Spinal cord (tissue), 10 donors: ENCODE measurements around the gene SMOC2. TPM values are rescaled to one million over a fixed set of nuclear protein-coding genes. Genes with fewer than 3 reads are reported as not detected.

Experiments used
- DNase-seq, 6 donors: peaks; one replicate each; pipeline versions ENCODE4 v3.0.0 to v3.0.0-alpha.2; 2013 to 2015; ENCODE audit warnings: low spot score in 6 of 6, low read depth in 4 of 6
- H3K27ac ChIP-seq: one replicate; pipeline ENCODE4 v1.5.1; 2013; ENCODE audit warnings: low read depth, low read length, control low read depth
- H3K27me3 ChIP-seq: one replicate; pipeline ENCODE4 v1.6.1; 2013; ENCODE audit warnings: low read length; ENCODE audit not compliant: control insufficient read depth, insufficient read depth
- H3K36me3 ChIP-seq: one replicate; pipeline ENCODE4 v1.6.1; 2013; ENCODE audit warnings: low read length; ENCODE audit not compliant: control insufficient read depth, insufficient read depth
- H3K4me1 ChIP-seq: one replicate; pipeline ENCODE4 v1.6.1; 2013; ENCODE audit warnings: low read length; ENCODE audit not compliant: control insufficient read depth, insufficient read depth
- H3K4me3 ChIP-seq: one replicate; pipeline ENCODE4 v1.5.1; 2013; ENCODE audit warnings: low read depth, low read length, control low read depth
- H3K9me3 ChIP-seq: one replicate; pipeline ENCODE4 v1.6.1; 2013; ENCODE audit warnings: low read length; ENCODE audit not compliant: control insufficient read depth, insufficient read depth
- WGBS: methylation state at CpG from one replicate; pipeline ENCODE4 v1.1.5; 2013; ENCODE audit warnings: missing lambda C conversion rate; ENCODE audit not compliant: insufficient coverage; 5-methylcytosine and 5-hydroxymethylcytosine counted together
- polyA plus RNA-seq, 2 donors: library from polyadenylated mRNA; unstranded; fragments of 120-200 nt; gene quantifications; one replicate each; pipeline ENCODE4 v1.2.1, GENCODE V29; 2013; ENCODE audit not compliant: insufficient read length in 2 of 2
- total RNA-seq, 2 donors: library from RNA; depleted of rRNA in 1 of 2; stranded (reverse); fragments of 120-200 nt in 1 of 2; fragments of >200 nt in 1 of 2; gene quantifications; one replicate each; pipeline versions ENCODE4 v1.2.3 to v1.2.4, GENCODE V29; 2013 to 2014
- donor health status: healthy.

Gene SMOC2
- total and polyA plus RNA-seq, 4 donors, result 8.3 to 96.0 (median 45.6) TPM

GRCh38 chr6:168501561-168501960 is 60.6 kb downstream of the SMOC2 start:
- Histone ChIP-seq H3K4me3 (no peak overlapping the region), H3K4me1 (no peaks in the 10 kb centered on the region), H3K27me3 (no peaks in the 10 kb centered on the region), H3K36me3 (no peaks in the 10 kb centered on the region), H3K9me3 (no peaks in the 10 kb centered on the region), H3K27ac (no peak overlapping the region)
- 85% methylated on average over 8 of the region's 8 CpGs for WGBS
- no peak for DNase-seq

DNA sequence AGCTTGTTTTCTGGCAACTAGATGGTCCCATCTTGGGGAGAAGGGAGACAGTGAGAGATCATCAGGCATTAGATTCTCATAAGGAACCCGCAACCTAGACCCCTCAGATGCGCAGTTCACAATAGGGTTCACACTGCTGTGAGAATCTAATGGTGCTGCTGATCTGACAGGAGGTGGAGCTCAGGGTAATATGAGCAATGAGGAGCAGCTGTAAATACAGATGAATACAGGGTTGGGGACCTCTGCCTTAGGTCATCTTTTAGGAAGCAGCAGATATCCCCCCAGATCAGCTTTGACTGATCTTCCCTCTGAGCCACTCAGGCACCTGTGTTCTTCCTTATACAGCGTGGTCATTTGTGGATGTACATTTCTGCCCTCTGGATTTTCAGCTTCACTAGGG is 63.4 kb downstream of the SMOC2 start:
- no peak overlapping the region for H3K27ac ChIP-seq
- H3K4me3 ChIP-seq, result no peak overlapping the region
- no peaks in the 10 kb centered on the region for H3K36me3 ChIP-seq
- no peaks in the 10 kb centered on the region for H3K27me3 ChIP-seq
- no peaks in the 10 kb centered on the region for H3K9me3 ChIP-seq
- H3K4me1 ChIP-seq, result no peaks in the 10 kb centered on the region
- 100% methylated on average over 2 of the region's 3 CpGs for WGBS
- no peak for DNase-seq

GRCh38 chr6:168506460-168506859 is 65.5 kb downstream of the SMOC2 start:
- DNase-seq, result no peak
- WGBS, result no CpG with 5 or more reads among the region's 5 CpGs

DNA sequence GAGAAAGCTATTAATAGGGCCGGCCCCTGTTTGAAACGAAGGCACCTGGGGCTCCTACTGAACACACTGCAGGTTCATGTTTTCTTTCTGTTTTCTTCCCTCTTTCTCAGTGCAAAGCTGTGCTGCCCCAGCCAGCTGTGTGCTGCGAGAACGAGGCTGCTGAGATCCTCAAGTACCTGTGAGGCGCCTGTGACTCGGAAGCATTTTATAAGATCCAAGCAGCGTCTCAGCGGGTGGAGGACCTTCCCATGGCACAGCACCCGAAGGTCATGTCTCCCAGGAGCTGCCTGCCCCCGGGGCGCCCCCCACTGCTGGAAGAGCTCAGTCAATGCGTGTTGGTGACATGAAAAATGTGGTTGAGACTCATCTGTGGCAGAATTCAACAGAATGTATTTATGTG is 66.3 kb downstream of the SMOC2 start:
- 82% methylated on average over 12 of the region's 12 CpGs for WGBS
- no peaks in the 10 kb centered on the region for H3K4me1 ChIP-seq
- H3K27ac ChIP-seq, result no peak overlapping the region
- no peaks in the 10 kb centered on the region for H3K36me3 ChIP-seq
- H3K27me3 ChIP-seq, result no peaks in the 10 kb centered on the region
- DNase-seq, result peak in 1 of 6 donors; percentile 28
- no peak overlapping the region for H3K4me3 ChIP-seq
- H3K9me3 ChIP-seq, result no peaks in the 10 kb centered on the region

More at GRCh38 chr6:168506460-168506859, 65.5 kb downstream of the SMOC2 start:
- Histone ChIP-seq H3K4me1 (no peaks in the 10 kb centered on the region), H3K4me3 (no peak overlapping the region), H3K36me3 (no peaks in the 10 kb centered on the region), H3K27ac (no peak overlapping the region), H3K9me3 (no peaks in the 10 kb centered on the region), H3K27me3 (no peaks in the 10 kb centered on the region)

DNA sequence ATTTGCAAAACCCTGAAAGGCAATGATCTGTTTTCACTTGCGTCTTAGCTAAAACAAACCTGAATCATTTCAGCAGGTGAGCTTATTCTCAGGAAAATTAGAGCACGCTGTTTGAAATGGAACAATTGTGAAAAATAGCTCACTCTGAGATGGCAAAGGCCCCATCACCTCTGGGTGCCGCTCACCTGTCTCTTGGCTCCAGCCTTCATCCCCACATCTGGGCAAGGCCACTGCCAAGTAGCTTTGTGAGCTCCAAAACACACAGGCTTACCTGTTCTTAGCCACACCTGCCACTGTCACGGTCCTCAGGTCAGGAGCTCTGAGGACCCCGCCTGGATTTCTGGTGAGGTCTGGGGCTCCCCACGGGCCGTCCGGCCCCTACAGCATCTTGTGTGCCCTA is 66.7 kb downstream of the SMOC2 start:
- WGBS, result 98% methylated on average over 4 of the region's 8 CpGs
- Histone ChIP-seq H3K27me3 (no peaks in the 10 kb centered on the region), H3K27ac (no peak overlapping the region), H3K9me3 (no peaks in the 10 kb centered on the region), H3K36me3 (no peaks in the 10 kb centered on the region), H3K4me3 (no peak overlapping the region), H3K4me1 (no peaks in the 10 kb centered on the region)
- DNase-seq, result no peak

DNA sequence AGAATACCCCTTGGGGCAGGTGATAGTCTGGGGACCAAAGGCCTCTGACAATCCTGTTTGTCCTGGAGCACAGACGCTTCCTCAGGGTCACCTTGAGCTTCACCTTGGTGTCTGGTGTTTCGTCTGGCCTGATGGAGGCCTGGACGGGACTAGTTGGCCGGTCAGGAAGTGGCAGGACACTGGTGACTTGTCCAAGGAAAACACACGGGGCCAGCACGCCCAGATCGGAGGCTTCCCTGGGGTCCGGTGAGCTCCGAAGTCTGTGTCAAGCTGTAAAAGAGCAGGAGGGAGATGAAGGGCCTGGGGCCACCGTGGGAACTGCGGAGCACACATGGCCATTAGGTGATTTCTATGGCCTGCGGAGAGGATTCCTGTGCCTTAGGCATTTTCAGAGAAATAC is 67.9 kb downstream of the SMOC2 start:
- Histone ChIP-seq H3K27me3 (no peaks in the 10 kb centered on the region), H3K27ac (no peak overlapping the region), H3K4me3 (no peak overlapping the region), H3K9me3 (no peaks in the 10 kb centered on the region), H3K36me3 (no peaks in the 10 kb centered on the region), H3K4me1 (no peaks in the 10 kb centered on the region)
- WGBS, result 78% methylated on average over 9 of the region's 12 CpGs
- DNase-seq, result no peak

DNA sequence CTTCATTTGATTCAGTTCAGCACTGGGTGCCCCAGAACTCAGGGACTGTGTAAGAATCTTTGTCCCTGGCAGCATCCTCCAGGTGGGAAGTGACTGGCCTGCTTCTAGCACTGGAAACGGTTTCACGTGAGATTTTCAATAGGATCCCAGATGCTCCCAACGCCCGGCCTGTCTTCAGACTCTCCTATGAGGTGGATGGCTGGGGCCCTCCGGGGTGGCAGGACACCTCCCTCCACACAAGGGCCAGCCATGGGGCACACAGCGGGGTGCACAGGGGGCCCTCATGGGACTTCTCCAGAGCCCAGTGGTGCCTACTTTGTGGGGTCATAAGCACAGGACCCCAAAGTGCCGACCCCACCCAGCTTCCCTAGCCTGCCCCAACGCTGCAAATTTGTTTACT is 72.8 kb downstream of the SMOC2 start:
- no peak overlapping the region for H3K4me3 ChIP-seq
- 67% methylated on average over 8 of the region's 8 CpGs for WGBS
- no peaks in the 10 kb centered on the region for H3K36me3 ChIP-seq
- no peaks in the 10 kb centered on the region for H3K27me3 ChIP-seq
- H3K27ac ChIP-seq, result no peak overlapping the region
- no peak for DNase-seq
- H3K4me1 ChIP-seq, result no peaks in the 10 kb centered on the region
- no peaks in the 10 kb centered on the region for H3K9me3 ChIP-seq

- Histone ChIP-seq H3K27ac (no peak overlapping the region), H3K4me1 (no peaks in the 10 kb centered on the region), H3K27me3 (no peaks in the 10 kb centered on the region), H3K36me3 (no peaks in the 10 kb centered on the region), H3K4me3 (no peak overlapping the region), H3K9me3 (no peaks in the 10 kb centered on the region)
- peak in 2 of 6 donors; percentile 43 to 57 for DNase-seq
- WGBS, result 31% methylated on average over 8 of the region's 10 CpGs
Measured at GRCh38 chr6:168514216-168514615, 73.2 kb downstream of the SMOC2 start.

DNA sequence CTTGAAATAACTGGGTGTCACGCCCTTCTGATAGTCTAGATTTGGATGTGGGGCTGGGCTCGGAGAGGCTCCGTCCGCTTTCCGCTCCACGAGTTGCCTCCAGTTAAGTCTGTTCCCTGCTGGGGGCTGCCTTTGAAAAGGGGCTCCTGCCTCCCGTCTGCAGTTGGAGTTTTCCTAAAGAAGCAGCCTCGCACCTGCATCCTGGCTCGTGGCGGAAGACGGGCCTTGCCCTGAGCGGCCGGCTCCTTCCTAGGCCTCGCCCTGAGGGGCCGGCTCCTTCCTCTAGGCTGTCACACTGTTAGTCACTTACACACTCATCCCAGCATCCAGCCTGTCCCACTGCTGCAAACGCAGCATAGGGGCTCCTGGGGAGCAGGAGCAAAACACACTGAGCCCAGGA is 74.4 kb downstream of the SMOC2 start:
- DNase-seq, result no peak
- WGBS, result 72% methylated on average over 15 of the region's 16 CpGs

GRCh38 chr6:168516944-168517741 is 76.2 kb downstream of the SMOC2 start:
- WGBS, result 87% methylated on average over 37 of the region's 37 CpGs
- Histone ChIP-seq H3K27ac (no peak overlapping the region), H3K4me1 (no peaks in the 10 kb centered on the region), H3K36me3 (no peaks in the 10 kb centered on the region), H3K9me3 (no peaks in the 10 kb centered on the region), H3K27me3 (no peaks in the 10 kb centered on the region), H3K4me3 (no peak overlapping the region)
- no peak for DNase-seq

More for the DNA sequence above, 74.4 kb downstream of the SMOC2 start:
- H3K4me3 ChIP-seq, result no peak overlapping the region
- H3K4me1 ChIP-seq, result no peaks in the 10 kb centered on the region
- H3K36me3 ChIP-seq, result no peaks in the 10 kb centered on the region
- H3K9me3 ChIP-seq, result no peaks in the 10 kb centered on the region
- no peaks in the 10 kb centered on the region for H3K27me3 ChIP-seq
- H3K27ac ChIP-seq, result no peak overlapping the region
